GM19397 (cell line): ENCODE data around the gene RNF214.

Experiments
- ATAC-seq: cut with Tn5 transposase; IDR thresholded peaks from one replicate; pipeline ENCODE4 v1.9.1; 2021; ENCODE audit warnings: mild to moderate bottlenecking, moderate library complexity; ENCODE audit not compliant: unreplicated experiment

RNF214 gene

DNA sequence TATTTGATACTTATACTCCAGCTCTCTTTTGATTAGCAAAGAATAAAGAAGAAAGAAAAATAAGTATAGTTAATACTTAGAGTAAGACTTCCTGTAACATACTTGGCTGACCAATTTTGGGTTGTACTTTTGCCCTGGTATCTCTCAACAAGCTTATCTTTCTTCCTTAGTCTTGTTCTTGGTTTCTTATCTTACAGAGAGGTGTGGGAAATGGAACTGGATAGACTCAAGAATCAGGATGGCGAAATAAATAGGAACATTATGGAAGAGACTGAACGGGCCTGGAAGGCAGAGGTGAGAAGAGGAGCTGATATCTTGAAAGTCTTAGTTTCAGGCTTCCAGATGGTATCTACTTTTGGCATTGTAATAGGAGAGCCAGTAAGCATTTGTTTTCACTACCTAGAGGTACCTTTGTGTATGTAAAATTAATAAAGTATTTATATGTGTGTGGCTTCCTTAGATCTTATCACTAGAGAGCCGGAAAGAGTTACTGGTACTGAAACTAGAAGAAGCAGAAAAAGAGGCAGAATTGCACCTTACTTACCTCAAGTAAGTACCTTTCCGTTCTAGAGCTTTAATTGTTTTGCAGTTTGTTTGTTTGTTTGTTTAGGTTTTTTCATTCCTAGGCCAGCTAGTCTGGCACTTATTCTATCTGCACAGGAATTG lies 47.4 kb downstream of the RNF214 start:
- ATAC-seq: no peak

DNA sequence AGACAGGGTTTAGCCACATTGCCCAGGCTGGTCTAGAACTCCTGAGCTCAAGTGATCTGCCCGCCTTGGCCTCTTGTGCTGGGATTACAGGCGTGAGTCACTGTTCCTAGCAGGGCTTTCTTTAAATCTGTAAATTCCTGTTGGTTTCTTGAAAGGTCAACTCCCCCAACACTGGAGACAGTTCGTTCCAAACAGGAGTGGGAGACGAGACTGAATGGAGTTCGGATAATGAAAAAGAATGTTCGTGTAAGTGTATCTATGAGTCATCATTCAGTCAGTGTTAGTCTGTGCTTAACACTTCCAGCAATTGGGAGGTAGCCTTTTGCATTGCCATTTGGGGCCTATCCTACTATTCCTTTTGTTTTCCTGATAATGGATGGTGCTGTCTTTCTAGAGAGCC lies 48.7 kb downstream of the RNF214 start:
- ATAC-seq: no peak

DNA sequence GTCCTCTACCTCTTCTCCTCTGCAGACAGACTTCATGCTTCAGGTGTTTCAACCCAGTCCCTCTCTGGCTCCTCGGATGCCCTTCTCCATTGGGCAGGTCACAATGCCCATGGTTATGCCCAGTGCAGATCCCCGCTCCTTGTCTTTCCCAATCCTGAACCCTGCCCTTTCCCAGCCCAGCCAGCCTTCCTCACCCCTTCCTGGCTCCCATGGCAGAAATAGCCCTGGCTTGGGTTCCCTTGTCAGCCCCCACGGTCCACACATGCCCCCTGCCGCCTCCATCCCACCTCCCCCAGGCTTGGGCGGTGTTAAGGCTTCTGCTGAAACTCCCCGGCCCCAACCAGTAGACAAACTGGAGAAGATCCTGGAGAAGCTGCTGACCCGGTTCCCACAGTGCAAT lies 49.4 kb downstream of the RNF214 start:
- no peak for ATAC-seq

DNA sequence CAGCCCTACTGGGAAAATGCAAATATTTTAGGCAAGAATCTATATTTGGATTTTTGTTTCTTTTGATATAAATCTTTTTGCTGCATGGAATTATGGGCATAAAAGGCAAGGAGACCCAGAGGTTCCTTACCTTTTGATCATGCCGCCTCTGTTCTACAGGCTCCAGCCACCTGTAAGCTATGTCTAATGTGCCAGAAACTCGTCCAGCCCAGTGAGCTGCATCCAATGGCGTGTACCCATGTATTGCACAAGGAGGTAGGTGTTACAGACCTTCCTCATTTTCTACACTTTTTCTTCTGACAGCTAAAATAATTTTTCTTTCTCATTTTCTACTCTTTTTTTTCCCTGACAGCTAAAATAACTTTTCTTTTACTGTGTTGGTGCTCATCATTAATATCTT lies 50.5 kb downstream of the RNF214 start:
- ATAC-seq: no peak

DNA sequence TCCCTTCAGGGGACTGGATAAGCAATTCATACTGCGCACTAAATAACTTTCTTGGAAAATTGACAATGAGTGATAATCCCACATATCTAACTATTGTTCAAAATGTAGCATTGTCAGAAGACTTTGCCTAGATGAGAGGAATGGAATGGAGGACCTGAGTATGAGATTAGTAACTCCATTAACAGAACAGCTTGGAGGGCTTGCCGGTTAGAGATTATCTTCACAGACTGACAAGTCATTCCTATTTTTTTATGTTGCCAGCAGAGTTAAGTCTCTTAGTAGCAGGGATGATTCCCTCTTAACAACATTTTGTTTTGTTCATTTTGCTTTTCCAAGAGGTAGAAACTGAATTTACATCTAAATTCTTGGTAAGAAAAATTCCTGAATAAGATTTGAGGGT lies 51.6 kb downstream of the RNF214 start:
- no peak for ATAC-seq

DNA sequence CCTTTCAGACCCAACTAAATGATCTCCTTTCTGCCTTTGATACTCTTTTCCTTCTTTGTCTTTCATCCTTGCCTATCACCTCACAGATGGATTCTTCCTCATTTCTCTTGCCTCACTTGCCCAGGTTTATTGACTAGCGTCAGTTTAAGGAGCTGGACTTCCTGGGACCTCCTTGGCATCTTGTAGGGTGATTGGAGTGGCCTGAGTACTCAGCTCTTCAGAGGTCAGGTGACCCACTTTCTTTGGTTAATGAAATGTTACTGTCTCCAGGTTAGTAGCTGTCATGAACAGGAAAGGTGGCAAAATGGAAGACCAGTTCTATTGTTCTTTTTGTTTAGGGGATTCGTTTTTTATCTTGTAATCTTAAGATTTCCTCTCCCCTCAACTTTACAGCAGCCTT lies 54.1 kb downstream of the RNF214 start:
- no peak for ATAC-seq

- no peak for ATAC-seq
Measured at GRCh38 chr11:117287668-117288067, 55.2 kb downstream of the RNF214 start.

DNA sequence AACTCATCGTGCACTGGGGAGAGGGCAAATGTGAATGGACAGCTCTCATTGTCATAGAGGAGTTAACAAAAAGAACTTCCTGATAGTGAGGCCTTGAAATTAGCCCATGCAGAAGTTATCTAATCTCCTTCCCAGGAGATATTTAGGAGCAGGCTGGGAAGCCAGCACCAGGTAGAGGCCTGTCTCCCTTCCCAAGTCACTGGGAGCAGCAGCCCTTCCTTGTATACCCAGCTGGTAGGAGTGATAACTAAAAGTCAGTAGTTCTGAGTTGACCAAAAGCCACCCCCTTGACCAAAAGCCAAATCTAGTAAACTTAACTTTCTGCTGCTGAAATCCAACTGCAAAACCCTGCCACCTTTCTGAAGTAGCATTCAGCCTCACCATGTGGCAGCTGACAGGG lies 57.3 kb downstream of the RNF214 start:
- no peak for ATAC-seq

- no peak for ATAC-seq
Measured at GRCh38 chr11:117290809-117291396, 58.4 kb downstream of the RNF214 start, which contains the start of gene BACE1-AS. Gene BACE1-AS, plus strand, starts transcription at chr11:117291346.

- ATAC-seq: no peak
Measured at GRCh38 chr11:117292616-117293015, 60.1 kb downstream of the RNF214 start.

DNA sequence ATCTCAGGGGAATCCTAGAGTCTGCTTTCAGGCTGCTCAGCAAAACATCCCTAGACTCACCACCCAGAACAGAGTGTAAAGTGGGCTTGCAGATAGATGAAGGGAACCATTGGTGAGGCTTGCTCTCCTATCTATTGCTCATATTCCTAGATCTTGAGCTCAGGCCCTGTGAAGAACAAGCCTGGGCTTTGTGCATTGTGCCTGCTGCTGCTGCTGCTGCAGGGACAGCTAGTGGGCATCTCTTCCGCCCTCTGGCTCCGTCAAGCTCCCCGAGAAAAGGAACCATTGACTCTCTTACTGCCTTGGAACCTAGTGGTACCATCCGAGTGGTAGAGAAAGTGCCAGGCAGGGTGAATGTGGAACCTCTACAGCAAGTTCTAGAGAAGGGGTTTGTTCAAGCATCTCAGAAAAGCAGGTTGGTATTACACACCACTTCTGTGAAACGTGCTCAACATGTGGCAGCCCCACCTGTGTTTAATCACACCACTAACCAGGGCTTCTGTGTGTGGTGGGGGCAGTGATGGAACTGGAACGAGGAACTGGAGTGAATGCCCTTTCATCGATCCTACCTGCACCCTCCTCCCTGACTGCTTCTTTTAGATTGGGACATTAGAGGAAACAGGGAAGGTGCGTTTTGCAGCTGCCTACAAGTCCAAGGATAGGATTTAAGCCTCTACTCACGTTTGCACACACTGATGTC lies 63.1 kb downstream of the RNF214 start:
- ATAC-seq: no peak

GRCh38 chr11:117296881-117297280 lies 64.4 kb downstream of the RNF214 start:
- no peak for ATAC-seq

DNA sequence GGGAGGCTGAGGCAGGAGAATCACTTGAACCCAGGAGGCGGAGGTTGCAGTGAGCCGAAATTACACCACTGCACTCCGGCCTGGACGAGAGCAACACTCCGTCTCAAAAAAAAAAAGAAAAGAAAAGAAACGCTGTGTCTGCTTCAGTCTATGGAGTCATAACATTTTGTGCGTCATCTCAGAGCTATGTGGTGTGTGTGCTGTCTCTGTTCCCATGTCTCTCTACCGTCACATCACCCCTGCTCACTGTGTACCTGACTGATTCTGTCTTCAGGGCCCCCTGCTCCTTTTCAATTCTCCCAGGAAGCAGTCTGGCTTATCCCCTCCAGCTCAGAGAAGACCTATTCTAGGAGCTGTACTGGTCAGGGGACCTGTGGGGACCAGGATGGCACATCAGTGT lies 65.7 kb downstream of the RNF214 start:
- ATAC-seq: no peak

DNA sequence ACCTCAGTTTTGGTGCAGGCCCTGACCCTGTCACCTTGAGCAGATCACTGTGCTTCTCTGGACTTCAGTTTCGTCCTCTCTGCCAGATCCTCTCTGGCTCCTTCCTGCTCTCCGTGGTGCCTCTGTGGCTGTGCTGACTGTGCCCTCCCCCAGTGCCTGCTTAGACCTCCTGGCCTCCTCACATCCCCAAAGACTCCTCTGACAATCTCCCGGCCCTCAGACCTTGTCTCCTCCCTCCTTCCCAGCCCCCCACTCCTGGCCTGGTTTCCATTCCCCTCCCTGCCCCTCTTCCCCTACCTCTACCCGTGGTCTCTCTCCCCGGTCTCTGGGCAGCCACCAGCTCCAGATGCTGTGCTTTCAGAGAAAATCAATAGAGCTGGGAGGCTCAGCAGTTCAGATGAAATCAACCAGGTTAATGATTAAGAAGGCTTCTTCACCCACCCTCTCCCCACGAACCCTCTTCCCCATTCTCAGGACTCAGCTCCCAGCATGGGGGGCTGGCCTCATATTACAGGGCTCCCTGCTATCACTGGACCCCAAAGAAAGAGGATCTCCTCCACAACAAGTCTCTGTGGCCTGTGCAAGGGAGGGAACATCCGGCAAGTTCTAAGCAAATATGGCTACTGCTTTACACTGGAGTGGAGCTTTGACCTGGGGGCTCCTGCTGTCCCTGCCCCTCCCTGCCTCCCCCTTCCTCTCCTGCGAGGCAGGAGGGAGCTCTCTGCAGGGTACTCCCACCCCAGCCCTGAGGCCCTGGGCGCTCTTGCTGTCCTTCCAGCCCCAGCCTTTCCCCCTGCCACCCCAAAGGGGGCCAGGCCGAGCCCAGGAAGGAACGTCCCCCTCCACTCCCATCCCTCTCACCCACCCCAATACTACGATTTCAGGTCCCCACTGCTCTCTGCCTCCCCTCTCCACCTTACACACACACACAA lies 67.1 kb downstream of the RNF214 start:
- ATAC-seq: no peak

- ATAC-seq: no peak
Measured at GRCh38 chr11:117300283-117300663, 67.8 kb downstream of the RNF214 start.

- ATAC-seq: no peak
Measured at GRCh38 chr11:117300773-117301172, 68.3 kb downstream of the RNF214 start.

GRCh38 chr11:117302228-117302627 lies 69.8 kb downstream of the RNF214 start:
- no peak for ATAC-seq

- ATAC-seq: no peak
Measured at GRCh38 chr11:117303101-117303500, 70.6 kb downstream of the RNF214 start.

- no peak for ATAC-seq
Measured at GRCh38 chr11:117303646-117304315, 71.3 kb downstream of the RNF214 start.

DNA sequence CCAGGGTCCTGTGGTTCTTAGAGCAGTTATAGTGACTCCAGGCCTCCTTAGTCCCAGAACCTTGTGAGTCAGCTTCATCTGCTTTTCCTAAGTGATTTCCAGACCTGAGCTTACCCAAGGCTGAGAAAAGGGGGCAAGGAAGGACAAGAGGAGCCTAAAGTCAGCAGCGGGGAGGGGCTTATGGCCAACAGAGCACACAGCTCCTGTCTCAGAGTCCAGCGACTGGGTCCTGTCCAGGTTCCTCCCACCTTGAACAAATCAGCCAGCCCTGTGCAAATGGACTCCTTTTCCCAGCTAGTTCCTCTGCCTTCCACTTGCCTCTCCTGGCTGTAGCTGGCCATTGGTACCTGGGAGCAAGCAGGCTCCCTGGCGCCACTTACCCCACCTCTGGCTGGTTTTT lies 72.7 kb downstream of the RNF214 start:
- ATAC-seq: no peak

DNA sequence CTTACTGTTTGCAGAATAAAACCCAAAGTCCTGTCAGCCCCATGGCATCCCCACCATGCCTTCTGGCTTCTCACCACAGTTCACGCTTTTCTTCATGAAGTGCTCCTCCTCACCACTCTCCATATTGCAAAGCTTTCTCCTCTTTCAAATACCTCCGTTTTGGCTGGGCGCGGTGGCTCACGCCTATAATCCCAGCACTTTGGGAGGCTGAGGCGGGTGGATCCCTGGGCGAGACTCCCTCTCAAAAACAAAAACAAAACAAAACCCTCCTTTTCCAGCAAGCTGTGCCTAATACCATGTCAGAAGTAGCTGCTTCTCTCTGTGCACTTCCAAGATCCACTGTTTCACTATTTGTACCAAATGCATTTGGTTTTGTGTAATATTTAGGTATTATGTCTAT lies 76.8 kb downstream of the RNF214 start:
- ATAC-seq: no peak
